ENCODE results near the gene EXOC4.

DNA sequence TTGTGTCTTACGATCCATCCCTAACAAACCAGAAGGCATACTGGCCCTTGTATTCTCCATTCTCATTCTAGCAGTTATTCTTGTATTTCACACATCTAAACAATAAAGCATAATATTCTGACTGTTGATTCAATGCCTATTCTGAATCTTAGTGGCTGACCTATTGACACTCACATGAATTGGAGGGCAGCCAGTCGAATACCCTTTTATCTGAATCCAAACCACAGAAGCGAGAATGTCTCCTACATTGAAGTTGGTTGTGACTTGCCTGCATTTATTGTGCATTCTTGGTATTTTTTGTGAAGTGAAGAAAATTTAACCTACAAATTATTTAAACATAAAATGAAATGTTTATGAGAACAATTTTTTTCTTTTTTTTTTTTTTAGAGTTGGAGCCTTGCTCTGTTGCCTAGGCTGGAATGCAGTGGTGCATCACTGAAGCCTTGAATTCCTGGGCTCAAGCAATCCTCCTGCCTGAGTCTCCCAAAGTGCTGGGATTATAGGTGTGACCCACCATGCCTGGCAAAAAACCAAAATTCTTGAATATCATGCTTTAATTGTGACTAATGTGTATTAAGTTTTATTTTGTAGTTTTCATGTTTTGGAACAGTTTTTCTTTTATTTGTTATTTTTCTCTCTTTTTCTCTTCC lies 22.7 kb downstream of the EXOC4 start:
- TF ChIP-seq, protein P1, sequence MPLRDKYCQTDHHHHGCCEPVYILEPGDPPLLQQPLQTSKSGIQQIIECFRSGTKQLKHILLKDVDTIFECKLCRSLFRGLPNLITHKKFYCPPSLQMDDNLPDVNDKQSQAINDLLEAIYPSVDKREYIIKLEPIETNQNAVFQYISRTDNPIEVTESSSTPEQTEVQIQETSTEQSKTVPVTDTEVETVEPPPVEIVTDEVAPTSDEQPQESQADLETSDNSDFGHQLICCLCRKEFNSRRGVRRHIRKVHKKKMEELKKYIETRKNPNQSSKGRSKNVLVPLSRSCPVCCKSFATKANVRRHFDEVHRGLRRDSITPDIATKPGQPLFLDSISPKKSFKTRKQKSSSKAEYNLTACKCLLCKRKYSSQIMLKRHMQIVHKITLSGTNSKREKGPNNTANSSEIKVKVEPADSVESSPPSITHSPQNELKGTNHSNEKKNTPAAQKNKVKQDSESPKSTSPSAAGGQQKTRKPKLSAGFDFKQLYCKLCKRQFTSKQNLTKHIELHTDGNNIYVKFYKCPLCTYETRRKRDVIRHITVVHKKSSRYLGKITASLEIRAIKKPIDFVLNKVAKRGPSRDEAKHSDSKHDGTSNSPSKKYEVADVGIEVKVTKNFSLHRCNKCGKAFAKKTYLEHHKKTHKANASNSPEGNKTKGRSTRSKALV (CRISPR knock-in tag; IDR thresholded peaks at IDR 0.05) = no peak
- no peak for TF ChIP-seq NFE2L2 (IDR thresholded peaks at IDR 0.05; ENCODE audit: low read length)
- TF ChIP-seq YY1 (IDR thresholded peaks at IDR 0.05; ENCODE audit: insufficient read depth, insufficient replicate concordance, low read depth, low read length) = no peak
- no peak for TF ChIP-seq ZNF318 (CRISPR knock-in tag; IDR thresholded peaks at IDR 0.05)
- TF ChIP-seq ZNF550 (CRISPR knock-in tag; IDR thresholded peaks at IDR 0.05; ENCODE audit: borderline replicate concordance) = no peak
- TF ChIP-seq, protein P2, sequence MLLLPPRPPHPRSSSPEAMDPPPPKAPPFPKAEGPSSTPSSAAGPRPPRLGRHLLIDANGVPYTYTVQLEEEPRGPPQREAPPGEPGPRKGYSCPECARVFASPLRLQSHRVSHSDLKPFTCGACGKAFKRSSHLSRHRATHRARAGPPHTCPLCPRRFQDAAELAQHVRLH (CRISPR knock-in tag; IDR thresholded peaks at IDR 0.05; ENCODE audit: borderline replicate concordance, low read depth) = no peak
- TF ChIP-seq RFX1 (IDR thresholded peaks at IDR 0.05) = no peak
- TF ChIP-seq, protein P3, sequence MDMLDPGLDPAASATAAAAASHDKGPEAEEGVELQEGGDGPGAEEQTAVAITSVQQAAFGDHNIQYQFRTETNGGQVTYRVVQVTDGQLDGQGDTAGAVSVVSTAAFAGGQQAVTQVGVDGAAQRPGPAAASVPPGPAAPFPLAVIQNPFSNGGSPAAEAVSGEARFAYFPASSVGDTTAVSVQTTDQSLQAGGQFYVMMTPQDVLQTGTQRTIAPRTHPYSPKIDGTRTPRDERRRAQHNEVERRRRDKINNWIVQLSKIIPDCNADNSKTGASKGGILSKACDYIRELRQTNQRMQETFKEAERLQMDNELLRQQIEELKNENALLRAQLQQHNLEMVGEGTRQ (IDR thresholded peaks at IDR 0.05; ENCODE audit: low read depth, low read length) = no peak
- TF ChIP-seq, protein P3 (CRISPR knock-in tag; IDR thresholded peaks at IDR 0.05; ENCODE audit: borderline replicate concordance) = no peak
- no peak for TF ChIP-seq TBX2 (CRISPR knock-in tag; IDR thresholded peaks at IDR 0.05; ENCODE audit: borderline replicate concordance)
- no peak for TF ChIP-seq RERE (CRISPR knock-in tag; IDR thresholded peaks at IDR 0.05; ENCODE audit: low read depth)
- no peak for TF ChIP-seq MAZ (IDR thresholded peaks at IDR 0.05; ENCODE audit: borderline replicate concordance, low read depth, low read length)
- TF ChIP-seq MAZ (CRISPR knock-in tag; IDR thresholded peaks at IDR 0.05; ENCODE audit: low read depth) = no peak
- TF ChIP-seq RAD51 (IDR thresholded peaks at IDR 0.05; ENCODE audit: borderline replicate concordance) = no peak
- TF ChIP-seq BORCS8-MEF2B (CRISPR knock-in tag; IDR thresholded peaks at IDR 0.05) = no peak
- no peak for TF ChIP-seq MYNN (CRISPR knock-in tag; IDR thresholded peaks at IDR 0.05; ENCODE audit: low read depth)

All from HepG2 (cell line).